Ramos (cell line): ENCODE measurements around the gene PNPLA5.

Source experiments
- in situ Hi-C: fragments of 300-500 bp; cut with MboI; formaldehyde crosslinking; loops from one replicate; pipeline ENCODE4 v1.14.3; 2022; ENCODE audit warnings: low sequenced_read_pairs; ENCODE audit not compliant: unreplicated experiment

Gene PNPLA5

DNA sequence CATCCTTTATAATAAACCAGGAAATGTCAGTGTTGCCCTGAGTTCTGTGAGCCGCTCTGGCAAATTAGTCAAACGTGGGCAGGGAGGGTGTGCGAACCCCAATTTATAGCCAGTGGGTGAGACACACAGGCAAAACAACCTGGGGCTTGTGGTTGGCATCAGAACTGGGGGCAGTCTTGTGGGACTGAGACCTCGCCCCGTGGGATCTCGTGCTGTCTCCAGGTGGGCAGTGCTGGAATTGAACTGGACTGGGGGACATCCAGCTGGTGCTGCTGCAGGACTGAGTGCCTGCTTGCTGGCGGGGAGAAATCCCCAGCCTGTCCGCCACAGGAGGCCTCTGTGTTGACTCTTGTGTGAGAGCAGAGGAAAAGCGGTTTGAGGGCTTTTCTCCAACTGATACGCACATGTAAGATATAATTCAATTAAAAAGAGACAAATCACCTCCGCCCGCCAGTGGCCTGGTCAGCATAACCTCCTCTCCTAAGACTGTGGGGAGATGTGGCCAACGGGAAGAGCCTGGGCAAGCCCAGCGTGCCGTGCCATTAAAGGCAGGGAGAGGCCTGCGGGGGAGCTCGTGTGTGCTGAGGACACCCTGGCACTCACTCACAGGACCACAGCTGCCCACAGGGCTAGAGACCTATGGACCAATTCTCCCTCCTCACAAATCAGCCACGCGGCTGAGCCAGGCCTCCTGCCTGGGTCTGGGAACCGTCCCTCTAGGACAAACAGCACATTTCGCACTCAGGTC is 47.9 kb downstream of the PNPLA5 start:
- in situ Hi-C loops = no loop called here

DNA sequence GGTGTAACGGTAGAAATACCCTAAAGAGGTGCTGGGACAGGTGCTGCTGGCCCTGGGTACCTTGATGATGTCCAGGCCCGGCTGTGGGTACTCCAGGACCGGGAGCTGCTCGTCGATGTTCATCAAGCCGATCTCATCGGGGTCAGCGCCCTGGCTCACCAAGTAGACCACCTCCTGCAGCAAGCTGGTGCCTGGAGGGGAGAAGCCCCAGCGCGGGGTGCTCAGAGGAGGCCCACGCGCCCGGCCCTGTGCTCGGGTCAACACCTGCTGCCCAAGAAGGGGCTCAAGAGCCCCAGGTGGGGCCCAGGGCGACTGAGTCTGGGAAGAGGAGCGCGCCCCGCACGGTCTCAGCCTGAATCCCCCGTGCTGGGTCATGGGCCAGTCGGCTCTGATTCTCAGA is 50.1 kb downstream of the PNPLA5 start:
- in situ Hi-C loops = no loop called here

DNA sequence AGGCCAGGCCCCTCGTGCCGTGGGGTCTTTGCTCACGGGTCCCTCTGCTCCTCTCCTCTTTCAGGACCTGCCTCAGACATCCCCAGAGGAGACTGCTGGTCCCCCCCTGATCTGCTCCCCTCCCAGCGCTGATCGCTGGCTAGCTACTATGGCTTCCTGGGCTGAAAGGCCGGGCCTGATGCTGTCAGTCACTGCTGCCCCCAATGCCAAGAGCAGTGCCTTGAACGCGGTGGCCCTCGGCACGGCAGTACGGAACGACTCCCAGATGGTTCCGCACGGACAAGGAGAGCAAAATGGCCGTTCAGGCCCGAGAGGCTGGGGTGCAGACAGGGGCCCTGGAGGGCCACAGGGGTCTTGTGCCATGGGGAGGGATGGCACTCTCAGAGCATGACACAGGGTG is 51.0 kb downstream of the PNPLA5 start:
- in situ Hi-C loops = no loop called here

DNA sequence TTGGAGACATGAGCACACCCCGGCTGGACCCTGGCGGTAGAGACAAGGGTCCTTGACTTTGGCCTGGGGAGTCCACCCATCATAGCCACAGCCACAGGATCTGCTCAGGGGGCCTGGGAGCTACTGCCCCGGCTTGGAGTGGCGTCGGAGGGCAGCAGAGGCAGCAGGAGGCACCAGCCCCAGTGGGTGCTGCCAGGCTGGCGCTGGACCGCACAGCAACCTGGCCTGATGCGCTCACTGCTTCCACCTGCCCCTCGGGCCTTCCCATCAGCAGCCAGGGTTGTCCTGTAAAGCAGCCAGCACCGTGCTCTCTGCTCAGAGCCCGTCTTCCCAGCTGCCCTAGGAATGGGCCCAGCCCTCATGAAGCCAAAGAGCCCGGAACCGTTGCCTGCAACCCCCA is 51.4 kb downstream of the PNPLA5 start:
- in situ Hi-C loops = no loop called here

DNA sequence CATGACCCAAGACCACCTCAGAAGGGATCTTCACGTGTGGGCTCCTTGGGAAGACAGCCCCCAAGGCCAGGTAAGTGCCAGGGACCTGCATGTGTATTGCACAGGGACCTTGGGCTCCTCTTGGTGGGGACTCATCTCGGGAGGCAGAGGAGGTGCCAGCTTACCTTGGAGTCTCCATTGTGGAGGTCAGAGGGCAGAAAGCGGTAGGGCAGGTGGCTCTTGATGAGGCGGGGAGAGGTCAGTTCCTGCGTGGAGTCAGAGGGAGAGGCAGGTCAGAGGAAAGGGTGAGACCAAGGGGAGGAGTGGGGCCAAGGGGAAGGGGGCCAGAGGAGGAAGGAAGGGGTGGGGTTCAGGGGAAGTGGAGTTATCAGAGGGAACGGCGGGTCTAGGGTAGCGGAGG is 52.0 kb downstream of the PNPLA5 start:
- in situ Hi-C loops = no loop called here

DNA sequence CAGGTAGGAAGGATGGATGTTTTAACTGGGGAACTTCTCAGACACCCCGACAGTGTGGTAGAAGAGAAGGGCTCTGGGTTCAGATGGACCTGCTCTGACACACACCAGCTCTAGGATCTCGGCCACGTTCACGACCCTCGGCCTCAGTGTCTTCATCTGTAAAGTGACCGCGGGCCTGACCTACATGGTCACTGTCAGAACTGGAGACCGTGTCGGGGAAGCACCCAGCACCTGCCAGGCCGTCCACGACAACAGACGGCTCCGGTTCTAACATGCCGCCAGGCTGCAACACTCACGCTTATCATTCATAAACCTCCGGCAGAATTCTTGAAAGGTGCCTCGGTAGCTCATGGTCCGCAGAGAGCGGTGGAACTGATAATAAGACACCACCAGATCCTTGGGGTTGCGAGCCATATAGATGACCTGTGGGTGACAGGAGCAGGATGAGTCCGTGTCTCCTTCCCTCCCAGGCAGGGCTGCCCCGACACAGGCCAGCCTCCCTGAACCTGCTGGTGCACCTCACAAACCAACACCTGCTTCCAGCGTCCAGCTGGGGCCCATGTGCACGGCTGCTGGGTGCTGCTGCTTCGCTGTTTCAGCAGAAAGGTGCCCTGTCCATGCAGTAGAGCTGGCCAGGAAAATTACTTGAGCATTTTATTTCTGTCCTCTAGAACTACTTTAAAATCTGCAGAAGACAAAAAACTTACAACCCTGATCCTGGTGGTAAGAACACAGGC is 53.1 kb downstream of the PNPLA5 start:
- in situ Hi-C loops = no loop called here

DNA sequence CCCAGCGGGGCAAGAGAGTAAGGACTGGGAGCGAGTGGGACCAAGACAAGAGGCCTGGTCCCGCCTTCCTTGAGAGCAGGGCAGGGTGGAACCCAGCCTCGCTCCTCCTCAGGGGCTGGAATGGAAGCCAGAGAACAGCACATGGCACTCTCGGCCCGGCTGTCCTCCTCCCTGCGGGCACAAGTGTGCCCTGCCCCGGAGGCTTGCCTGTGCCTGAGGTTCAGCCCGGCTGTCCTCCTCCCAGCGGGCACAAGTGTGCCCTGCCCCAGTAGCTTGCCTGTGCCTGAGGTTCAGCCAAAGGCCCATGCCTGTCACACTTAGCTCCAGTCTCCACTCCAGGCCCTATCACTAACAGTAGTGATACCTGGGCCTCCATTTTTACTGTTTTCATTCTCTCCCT is 53.7 kb downstream of the PNPLA5 start:
- in situ Hi-C loops = no loop called here

DNA sequence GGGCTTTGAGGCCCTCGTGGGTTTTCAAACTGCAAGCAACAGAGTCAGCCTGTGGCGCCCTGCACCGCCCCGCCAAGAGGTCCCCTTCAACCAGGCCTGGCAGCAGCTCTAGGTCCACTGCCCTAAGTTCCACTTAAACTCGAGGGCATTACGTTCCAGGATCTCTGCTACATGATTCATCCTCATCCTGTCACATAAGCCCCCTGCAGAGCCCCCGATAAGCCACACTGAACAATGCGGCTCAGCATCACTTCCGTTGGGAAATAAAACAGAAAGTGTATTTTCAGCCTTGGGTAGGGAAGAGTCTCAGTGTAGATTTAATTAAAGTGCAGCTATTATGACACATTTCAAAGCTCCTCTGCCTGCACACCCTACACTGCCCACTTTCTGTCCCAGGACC is 54.1 kb downstream of the PNPLA5 start:
- in situ Hi-C loops = no loop called here

DNA sequence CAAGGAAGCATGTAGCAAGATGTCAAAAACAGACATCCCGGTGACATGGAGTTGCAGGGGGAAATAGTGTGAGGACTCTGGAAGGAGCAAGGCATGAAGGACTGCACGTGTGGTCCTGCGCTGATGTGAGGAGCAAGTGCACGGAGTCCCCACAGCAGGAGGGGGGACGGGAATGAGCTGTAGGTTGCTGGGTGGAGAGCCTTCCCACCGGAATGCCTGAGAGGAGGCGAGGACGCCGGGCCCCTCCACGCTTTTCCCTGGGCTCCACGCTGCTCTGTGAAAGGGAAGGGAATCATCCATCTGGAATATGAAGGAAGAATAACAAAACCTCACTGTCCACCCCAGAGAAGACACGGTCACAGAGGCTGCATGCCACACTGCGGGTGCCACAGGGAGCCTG is 56.1 kb downstream of the PNPLA5 start:
- in situ Hi-C loops = no loop called here

DNA sequence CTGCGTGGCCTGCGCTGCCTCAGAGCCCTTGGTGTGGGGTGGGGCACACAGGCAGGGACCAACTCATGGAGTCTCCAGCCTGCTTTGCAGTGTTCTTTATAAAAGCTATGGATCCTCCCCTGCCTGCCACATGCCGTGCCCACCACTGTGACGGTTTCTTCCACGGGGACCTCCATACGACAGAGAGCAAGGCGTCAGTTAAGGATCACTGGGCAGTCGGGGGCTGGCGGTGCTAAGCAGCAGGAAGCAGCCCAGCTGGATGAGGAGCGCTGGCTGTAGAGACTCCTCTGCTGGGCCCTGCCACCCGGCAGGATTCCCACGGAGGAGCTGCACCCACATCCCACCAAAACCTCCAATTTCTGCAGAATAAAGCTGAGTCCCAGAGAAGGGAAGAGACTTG is 56.6 kb downstream of the PNPLA5 start:
- in situ Hi-C loops = no loop called here

DNA sequence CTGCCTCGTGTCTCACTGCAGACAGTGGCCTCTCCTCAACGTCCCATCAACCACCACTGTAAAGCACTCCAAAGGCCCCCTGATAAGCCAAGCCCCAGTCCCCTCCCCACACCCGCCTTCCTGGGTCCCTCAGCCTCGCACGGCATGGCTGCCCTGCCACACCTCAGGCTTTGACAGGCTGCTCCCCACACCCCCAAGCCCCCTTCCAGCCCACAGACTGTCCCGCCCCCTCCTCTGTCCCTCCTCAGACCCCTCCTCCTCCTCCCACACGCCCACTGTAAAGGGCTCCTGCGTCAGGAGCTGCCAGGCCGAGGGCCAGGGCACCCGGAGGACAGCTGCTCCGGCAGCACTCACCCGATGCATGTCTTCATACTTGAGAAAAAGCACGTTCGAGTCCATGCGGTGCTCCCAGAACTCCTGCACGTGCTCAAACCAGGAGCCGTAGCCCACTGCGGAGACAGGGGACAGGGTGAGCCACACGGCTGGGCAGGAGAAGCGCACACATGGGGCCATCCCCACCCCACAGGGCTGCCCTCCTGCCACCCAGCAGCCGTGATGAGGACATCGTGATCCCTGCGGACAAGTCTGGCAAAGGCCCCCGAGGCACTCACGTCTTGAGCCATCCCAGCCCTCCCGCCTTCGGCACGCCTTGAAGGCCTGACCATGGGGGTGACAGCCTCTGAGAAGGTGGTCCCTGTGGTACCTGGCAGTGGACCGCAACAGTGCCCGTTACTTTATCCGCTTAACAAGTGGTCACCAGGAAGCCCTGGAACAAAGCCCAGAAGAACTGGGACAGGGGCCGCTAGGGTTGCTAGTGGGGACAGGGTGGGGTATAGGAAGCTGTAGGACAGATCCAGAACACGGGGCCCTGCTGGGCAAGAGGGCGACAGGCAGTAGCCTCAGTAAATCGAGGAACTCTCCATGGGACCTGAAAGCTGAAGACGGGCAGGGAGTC is 58.2 kb downstream of the PNPLA5 start:
- in situ Hi-C loops = no loop called here

DNA sequence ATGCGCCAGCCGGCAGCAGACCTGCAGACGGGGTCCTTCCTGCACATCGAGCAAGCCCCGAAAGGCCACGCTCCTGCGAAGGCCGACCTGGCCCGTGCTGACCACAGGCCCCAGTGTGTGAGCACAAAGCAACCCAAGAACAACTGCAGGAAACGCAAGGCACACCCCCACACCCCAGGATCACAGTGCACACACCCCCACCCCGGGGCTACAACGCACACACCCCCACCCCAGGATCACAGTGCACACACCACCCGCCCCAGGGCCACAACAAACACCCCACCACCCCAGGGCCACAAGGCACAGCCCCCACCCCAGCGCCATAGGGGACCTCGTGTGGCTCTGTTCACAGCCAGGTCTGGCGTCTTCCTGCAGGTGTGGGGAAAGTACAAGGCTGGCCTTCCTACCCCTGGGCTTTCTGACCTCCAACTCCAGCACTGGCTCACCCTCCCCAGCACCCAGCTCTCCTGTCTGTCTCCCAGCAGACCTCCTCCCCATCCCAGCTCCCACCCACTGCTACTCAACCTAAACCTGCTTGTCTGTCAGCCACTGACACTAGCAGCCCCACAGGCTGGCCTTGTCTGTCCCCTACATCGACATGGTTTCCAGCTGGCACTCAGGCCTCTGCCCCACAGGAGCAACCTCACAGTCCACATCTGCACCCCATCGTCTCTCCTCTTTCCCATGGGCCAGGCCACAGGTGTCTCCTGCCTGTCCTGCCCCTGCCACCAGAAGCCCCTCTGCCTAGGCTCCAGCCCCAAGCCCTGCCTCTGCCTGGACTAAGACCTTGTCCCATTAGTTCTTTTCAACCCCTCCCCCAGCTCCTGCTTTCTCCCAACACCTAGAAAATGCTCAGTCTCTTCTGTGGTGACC is 59.2 kb downstream of the PNPLA5 start:
- in situ Hi-C loops = no loop called here

DNA sequence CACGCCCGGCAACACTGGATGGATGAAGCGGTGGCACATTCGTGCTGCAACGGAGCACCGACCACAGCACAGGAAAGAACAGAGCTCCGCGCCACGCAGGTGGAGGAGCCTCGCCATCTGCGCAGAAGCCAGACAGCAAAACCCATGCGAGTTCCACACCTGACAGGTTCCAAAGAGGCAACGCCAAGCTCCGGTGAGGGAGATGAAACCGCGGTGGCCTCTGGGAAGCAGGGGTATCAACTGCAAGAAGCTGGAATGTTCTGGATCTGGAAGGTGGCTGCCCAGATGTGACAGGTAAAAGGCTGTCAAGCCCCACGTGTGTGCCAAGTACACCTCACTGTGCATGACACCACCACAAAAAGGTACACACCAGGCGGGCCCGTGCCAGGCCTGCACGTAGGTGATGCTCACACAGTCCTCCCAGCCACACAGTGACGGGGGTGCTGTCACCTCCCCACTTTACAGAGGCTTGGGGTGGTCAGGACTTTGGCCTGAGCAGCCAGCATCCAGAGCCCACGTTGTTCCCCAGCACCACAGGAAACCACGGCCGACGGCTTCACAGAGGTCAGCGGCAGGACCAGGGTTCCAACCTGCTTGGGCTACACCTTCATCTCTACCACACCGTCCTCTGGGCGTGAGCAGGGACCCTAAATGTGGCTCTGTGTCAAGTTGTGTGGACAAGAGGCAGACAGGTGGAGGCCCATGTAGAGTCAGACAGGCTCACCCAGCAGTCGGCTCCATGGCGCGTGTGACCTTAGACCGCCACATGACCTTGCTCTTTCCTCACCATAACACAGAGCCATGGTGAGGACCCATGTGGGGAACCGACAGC is 60.0 kb downstream of the PNPLA5 start:
- in situ Hi-C loops = no loop called here

DNA sequence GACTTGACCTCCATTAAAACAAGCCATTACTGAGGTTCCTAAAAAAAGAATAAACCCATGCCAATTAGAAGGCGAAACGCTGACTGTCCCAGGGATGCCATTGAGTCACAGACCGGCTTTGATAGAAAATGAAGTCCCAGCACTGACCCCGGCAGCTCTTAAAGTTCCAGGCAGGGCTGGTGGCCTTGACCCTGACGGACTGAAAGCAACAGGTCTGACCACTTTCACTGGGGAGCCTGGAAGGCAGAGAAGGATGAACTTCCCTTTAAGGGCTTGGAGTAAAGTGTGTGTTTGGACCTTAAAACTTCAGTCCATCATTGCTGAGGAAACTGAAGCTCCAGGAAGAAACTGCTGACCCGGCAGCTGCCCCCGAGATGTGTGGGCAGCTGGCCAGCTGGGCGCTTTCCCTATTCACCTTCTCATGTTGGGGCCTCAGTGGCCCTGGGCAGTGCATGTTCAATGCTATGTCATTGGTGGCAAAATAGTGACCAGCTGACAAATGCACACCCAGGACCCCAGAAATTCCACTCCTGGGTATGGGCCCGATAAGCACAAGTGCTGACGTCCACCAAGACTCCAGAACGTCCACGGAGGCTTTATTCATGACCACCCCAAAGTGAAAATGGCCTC is 60.8 kb downstream of the PNPLA5 start:
- in situ Hi-C loops = no loop called here

DNA sequence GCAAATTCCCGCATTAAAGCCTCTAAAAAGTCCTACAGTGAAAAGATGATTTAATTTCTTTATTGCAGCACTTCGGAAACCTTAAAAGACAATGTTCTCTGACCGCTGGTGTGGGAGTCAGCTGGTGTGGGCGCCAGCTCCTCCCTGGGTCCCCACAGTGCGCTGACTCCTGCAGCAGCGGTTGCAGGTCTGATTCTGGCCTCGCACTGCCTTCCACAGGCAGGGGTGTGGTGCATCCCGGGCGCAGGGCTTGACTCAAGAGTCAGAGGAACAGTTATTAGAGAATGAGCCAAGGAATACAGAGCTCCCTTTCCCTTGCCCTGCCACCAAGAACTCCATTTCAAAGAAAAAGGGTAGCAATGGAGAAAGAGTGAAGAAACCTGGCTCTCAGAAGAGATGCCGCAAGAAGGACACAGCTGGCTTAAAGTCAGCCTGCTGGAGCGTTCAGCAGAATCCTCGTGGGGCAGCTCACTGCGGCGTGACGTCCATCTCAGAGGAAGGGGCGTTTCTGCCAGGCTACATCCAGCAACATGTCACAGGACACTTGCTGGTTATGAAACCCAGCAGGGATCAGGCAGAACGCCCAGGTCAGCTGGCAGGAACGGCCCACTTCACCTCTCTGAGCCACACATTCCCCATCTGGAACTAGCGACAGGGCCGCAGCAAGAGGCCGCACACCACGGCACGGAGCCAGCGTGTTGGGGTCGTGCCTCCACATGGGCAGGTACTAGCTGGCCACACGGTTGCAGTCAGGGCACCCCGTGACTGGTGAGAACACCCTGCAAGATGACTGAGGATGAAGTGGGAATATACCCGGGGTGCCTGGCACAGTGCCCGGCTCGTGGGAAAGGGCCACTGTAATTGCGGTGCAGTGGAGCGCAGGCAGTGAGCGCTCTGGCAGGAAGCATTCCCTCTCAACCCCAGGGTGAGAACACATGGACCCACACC is 61.6 kb downstream of the PNPLA5 start:
- in situ Hi-C loops = no loop called here
